GM18907 (cell line): ENCODE data around the gene ZBTB20.

Experiments
- ATAC-seq: cut with Tn5 transposase; IDR thresholded peaks from one replicate; pipeline ENCODE4 v1.9.1; 2021; ENCODE audit warnings: mild to moderate bottlenecking, moderate library complexity; ENCODE audit not compliant: unreplicated experiment

Gene ZBTB20

GRCh38 chr3:114725966-114726365 lies 421.1 kb downstream of the ZBTB20 start:
- ATAC-seq = no peak

DNA sequence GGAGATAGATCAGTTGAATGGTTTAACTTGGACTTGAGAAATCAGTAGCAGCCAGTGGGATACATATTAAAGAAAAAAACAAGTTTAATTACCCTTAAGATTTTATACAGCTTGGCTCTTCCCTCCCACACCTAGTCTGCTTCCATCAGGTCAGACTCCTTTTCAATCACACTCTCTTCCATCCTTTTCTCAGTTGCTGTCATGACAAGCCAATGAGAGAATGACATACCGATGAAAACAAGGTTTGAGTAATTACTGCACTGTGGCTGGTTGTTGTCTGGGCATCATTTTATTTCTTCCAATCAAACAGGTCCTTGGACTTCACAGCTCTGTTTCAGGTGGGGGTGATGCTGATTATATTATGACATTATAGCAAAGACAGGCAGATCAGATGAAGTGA lies 424.6 kb downstream of the ZBTB20 start:
- no peak for ATAC-seq

- peak; percentile 70 for ATAC-seq
Measured at GRCh38 chr3:114721864-114722263, 425.2 kb downstream of the ZBTB20 start.

DNA sequence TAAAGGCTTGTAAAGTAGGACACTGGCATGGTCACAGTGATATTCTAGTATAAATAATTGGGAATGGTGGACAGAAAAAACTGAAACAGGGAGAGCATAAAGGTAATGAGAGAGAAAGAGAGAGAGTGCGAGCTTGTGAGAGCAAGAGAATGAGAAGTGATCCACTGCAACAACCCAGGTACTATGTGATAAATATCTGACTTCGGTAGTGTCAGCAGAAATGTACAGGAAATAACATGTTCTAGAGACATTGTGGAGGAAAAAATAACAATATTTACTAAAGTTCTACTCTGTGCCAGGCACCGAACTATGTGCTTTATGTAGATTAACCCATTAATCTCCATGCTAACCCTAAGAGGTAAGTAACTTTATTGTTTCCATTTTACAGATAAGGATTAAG lies 425.9 kb downstream of the ZBTB20 start:
- ATAC-seq = no peak

DNA sequence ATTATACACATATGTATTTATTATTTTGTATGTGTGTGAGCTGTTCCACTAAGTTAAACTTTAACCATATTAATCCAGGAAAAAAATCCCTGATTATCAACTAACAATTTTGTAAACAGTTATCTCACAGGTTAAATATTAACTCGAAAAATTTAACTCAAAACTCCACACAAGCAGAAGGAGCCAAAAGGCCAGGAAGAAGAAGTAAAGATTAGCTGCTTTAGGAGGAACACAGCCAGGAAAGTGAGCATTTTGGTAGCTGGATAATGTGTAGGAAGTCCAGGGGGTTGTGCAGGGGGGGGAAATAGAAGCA lies 428.2 kb downstream of the ZBTB20 start:
- no peak for ATAC-seq

DNA sequence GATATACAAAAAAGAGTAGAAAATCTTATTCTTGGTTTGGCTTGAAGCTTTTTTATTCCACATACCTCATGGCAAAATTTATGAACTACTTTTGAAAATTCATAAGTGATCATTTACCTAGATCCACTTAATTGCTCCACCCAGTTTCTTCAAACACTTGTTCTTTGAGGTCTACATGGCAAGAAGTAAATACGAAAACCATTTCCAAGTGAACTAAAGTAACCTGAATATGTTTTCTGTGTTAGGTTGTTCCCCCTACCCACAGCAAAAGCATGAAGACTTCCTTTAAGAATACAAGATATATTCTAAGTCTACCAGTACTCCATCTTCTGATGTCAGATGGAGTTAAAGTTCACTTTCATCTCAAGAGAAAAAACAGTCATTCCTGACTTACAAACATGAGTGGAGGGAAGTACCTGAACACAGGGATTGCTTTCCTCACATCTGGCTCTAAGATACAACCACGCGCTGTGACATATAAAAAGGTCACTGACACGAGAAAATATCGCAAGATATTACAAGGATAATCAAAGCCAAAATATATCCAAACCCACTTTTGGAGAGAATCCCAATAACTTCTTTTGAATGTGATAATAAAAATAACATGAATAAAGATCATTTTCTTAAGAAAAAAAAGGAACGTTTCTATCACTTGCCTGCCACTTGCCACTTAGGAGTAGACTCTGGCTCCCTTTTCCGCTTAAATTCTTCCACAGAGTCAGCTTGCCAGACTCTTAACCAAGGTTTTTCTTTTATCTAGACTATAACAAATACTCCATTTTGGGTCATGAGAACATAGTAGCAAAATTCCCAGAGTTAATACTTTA lies 428.8 kb downstream of the ZBTB20 start:
- no peak for ATAC-seq

DNA sequence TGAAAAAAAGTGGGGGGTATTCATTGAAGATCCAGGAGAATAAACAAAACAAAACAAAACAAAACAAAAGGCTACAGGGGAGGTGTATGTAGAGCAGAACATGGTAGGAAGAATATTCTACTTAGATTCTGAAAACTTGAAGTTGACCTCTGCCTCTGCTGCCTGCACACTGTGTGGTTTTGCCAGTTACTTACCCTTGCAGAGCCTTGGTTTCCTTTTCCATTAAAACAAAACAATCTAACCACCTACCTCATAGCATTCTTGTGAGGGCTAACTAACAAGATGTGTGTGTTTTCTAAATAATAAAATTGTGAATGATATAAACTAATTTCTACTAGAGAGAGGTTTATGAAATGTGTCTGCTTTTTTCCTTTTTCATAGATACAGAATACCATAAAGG lies 430.2 kb downstream of the ZBTB20 start:
- no peak for ATAC-seq

DNA sequence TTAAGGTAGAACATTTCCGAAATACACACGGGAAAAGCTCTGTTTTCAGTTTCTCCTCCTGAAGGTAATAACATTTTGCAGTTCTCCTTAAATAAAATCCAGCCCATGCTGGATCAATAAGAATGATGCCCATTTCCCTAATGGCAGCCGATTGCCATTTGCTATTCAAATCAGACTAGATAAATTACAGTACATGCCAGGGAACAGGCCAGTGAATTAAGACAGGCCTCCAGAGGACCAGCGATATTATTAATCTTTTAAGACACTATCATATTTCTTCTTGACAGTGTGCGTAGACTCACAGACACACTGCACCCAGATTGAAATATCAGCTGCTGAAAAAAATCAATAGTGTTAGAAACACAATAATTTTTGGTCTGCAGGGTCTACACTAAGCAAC lies 431.0 kb downstream of the ZBTB20 start:
- ATAC-seq = no peak

DNA sequence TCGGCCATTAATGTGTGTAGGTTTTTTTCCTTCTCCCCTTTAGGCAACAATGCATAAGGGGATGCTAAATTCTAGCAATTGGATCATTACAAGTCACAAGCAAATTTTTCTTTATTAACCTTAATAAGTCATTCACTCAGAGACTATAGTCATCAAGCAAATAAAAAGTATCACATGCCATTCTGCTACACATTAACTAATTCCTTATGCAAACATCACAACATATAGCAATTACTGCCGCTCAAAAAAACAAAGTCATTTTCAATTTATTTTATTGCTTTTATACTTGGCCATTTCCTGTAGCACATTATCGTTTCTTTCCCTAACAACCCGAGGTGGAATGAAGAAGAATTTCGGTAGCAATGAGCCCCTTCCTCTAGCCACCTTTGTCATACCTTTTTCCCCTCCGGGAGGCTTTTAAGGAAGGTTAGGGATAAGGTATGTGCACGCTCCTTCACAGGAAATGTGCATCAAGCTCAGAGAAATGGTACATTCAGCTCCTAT lies 432.1 kb downstream of the ZBTB20 start:
- ATAC-seq = no peak

GRCh38 chr3:114714237-114714636 lies 432.9 kb downstream of the ZBTB20 start:
- no peak for ATAC-seq

- no peak for ATAC-seq
Measured at GRCh38 chr3:114712728-114713492, 434.2 kb downstream of the ZBTB20 start.

DNA sequence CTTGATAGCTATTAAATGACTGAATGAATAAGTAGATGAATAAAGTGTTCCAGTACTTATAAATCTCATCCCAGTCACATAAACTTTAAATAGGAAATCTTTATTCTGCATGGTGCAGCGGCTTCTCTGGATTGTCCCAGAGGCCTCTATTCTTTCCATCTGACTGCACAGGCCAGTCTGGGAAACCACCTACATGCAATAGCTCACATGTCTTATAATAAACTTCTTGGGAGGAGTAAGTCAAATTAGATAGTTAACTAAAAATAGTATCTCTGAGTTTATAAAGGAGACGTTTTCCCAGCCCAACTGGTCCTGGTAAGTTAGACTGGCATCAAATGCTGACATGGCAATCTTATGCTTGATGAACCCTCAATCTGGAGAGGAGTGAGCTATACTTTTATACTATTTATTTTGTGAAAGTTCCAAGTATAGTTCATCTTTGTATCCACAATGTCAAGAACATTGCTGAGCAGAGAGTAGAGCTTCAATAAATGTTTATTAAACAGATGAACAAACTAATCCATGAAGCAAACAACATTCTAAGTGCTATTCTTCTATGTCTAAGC lies 435.7 kb downstream of the ZBTB20 start:
- no peak for ATAC-seq

GRCh38 chr3:114709102-114709501 lies 438.0 kb downstream of the ZBTB20 start:
- no peak for ATAC-seq

GRCh38 chr3:114707252-114707860 lies 439.7 kb downstream of the ZBTB20 start:
- no peak for ATAC-seq

DNA sequence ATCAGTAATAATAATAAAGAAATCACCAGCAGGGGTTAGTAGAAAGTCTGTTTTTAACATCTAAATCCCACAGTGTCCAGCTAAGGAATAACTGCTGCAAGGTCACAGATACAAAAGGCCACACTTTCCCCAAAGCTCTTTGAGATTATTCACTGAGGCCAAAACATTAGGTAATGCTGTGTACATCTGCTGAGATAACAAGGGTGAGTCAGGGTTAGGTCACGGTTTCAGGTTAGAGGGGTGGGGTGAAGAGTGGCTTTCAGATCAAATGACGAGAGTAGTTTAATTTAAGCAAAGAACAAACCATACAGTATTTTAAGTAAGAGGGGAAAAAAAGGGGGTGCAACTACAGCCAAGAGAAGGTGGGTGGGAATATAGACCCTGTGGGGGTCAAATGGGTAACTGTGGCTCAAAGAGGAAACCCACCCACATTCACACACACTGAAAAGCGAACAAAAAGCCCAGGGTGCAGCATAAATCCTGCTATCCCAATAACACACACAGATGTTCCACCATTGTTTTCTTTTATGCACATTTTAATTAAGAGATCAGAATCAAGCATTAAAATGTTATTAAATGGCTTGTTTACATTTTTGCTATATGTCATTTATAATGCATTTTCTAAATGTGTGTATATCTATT lies 440.4 kb downstream of the ZBTB20 start:
- ATAC-seq = no peak

- no peak for ATAC-seq
Measured at GRCh38 chr3:114700637-114701234, 446.4 kb downstream of the ZBTB20 start.

GRCh38 chr3:114698146-114699105 lies 448.7 kb downstream of the ZBTB20 start:
- no peak for ATAC-seq

GRCh38 chr3:114697401-114697800 lies 449.7 kb downstream of the ZBTB20 start:
- no peak for ATAC-seq

DNA sequence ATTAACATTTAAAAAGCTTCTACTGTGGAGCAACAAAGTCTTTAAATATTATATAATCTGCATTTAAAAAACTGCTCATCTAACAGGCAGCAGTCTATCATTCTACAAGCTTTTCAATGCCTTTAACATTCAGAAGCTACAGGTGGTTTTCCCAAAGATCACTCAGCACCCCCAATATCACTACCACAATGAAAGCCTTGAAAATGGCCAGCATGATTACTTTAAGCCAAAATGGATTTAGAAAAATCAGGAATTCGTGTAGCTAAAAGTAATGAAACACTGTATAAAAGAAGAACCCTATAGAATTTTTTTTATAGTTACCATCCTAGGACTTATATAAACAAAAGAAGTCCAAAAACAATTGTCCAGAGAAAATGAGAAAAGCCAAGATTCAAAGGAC lies 452.8 kb downstream of the ZBTB20 start:
- no peak for ATAC-seq
